Neutrophil (primary cell): ENCODE measurements around the gene TYMP.

Experiments
- H3K27ac ChIP-seq: fragments of 200-600 bp; sonication (generic); 2 replicates; pipeline ENCODE4 v1.5.1; 2016; ENCODE audit warnings: mild to moderate bottlenecking, moderate library complexity
- H3K27me3 ChIP-seq: fragments of 200-600 bp; sonication (generic); 2 replicates; pipeline ENCODE4 v1.6.0; 2016; ENCODE audit warnings: mild to moderate bottlenecking
- H3K36me3 ChIP-seq: fragments of 200-600 bp; sonication (generic); 2 replicates; pipeline ENCODE4 v1.5.1; 2017
- H3K4me1 ChIP-seq, 2 experiments: fragments of 200-600 bp in 1 of 2; sonication (generic) in 1 of 2; 1 replicate in 1 of 2; 2 replicates in 1 of 2; pipeline versions ENCODE4 v1.5.1 to v1.6.1; 2013 to 2016; ENCODE audit warnings: low read depth in 1 of 2, low read length in 1 of 2, mild to moderate bottlenecking in 1 of 2, moderate library complexity in 1 of 2; ENCODE audit not compliant: control insufficient read depth in 1 of 2, insufficient read depth in 1 of 2
- H3K4me3 ChIP-seq, 2 experiments: fragments of 200-600 bp in 1 of 2; sonication (generic) in 1 of 2; 1 replicate in 1 of 2; 2 replicates in 1 of 2; pipeline ENCODE4 v1.5.1; 2013 to 2016; ENCODE audit warnings: low read depth in 1 of 2, low read length in 1 of 2, mild to moderate bottlenecking in 1 of 2, moderate library complexity in 1 of 2
- H3K9me3 ChIP-seq: fragments of 200-600 bp; sonication (generic); 2 replicates; pipeline ENCODE4 v1.5.1; 2016
- TF ChIP-seq, protein P1 (sequence below): fragments of 200-600 bp; sonication (generic); IDR thresholded peaks from 2 replicates; pipeline ENCODE4 v1.5.1; 2016; ENCODE audit warnings: antibody characterized with exemption

Gene TYMP

DNA sequence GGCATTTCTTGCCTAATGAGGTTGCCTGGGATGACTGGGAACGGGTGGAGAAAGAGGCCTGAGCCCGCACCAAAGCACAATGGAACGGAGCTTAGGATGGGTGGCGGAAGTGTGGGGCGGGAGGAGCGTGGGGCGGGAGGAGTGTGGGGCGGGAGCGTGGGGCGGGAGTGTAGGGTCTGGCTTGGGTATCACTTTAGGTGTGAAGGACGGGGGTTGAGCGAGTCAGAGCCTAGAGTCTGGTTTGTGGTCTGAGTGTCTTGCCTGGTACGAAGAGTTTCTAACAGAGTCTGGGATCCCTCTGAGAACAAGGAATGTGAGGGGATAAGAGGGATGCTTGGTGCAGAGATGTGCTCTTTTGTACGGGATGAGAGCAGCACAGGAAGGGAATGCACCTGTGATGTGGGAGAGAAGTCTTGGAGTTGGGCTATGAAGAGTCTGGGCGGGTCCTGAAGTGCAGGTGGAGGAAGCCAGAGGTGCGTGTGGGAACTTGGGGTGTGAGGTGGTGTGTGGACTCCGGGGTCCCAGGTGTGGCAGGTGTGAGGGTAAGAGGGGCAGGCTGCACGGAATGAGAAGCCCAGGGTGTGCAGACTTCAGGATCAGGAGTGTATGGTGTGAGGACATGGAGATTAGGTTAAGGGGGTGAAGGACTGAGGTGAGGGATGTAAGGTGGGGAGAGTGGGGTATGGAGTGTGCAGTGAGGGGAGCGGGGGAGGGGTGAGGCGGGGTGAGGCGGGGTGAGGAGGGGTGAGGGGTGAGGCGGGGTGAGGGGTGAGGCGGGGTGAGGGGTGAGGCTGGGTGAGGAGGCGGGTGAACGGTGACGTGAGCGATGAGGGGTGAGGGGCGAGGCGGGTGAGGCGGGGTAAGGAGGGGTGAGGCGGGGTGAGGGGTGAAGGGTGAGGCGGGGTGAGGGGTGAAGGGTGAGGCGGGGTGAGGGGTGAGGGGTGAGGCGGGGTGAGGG is 31.9 kb upstream of the TYMP start:
- Histone ChIP-seq H3K4me1 (peaks cover 11 to 15% of the 10 kb centered on the region in 2 experiments), H3K27ac (peak overlapping the region; percentile 16), H3K36me3 (no peaks in the 10 kb centered on the region), H3K4me3 (no peak overlapping the region), H3K9me3 (no peaks in the 10 kb centered on the region), H3K27me3 (peaks cover 21% of the 10 kb centered on the region)
- TF ChIP-seq, protein P1, sequence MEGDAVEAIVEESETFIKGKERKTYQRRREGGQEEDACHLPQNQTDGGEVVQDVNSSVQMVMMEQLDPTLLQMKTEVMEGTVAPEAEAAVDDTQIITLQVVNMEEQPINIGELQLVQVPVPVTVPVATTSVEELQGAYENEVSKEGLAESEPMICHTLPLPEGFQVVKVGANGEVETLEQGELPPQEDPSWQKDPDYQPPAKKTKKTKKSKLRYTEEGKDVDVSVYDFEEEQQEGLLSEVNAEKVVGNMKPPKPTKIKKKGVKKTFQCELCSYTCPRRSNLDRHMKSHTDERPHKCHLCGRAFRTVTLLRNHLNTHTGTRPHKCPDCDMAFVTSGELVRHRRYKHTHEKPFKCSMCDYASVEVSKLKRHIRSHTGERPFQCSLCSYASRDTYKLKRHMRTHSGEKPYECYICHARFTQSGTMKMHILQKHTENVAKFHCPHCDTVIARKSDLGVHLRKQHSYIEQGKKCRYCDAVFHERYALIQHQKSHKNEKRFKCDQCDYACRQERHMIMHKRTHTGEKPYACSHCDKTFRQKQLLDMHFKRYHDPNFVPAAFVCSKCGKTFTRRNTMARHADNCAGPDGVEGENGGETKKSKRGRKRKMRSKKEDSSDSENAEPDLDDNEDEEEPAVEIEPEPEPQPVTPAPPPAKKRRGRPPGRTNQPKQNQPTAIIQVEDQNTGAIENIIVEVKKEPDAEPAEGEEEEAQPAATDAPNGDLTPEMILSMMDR, result no peak

DNA sequence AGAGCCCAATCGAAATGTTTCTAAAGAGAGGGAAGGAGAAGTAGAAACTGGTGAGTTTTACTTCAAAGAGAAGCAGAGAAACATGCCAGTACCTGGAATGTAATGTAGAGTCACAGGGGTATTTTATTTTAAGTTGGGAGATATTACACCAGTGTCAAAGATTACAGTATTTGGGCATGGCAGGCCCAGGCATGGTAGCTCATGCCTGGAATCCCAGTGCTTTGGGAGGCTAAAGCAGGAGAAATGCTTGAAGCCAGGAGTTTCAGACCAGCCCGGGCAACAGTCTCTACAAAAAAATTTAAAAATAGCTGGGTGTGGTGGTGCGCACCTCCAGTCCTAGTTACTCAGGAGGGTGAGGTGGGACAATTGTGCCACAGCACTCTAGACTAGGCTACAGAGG is 30.2 kb upstream of the TYMP start:
- no peak overlapping the region for H3K4me3 ChIP-seq

DNA sequence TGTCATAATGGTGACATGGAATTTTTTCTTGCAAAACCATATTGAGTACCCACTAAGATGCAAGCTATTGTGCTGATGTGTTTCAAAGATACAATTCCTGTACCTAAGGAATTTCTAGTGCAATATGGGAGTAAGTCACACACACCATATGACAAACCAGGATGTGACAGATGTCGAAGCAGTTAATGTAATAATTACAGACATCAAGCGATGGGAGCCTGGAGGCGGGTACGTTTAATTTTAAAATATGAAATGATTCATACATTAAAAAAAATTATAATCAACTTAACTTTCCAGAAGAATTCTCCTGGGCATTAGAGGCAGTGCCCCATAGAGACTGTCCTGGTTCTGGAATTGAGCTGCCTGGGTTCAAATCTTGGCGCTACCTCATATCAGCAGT is 26.9 kb upstream of the TYMP start:
- no peaks in the 10 kb centered on the region for H3K27me3 ChIP-seq
- TF ChIP-seq, protein P1, result no peak

More for the DNA sequence above, 30.2 kb upstream of the TYMP start:
- TF ChIP-seq, protein P1, result no peak
- Histone ChIP-seq H3K36me3 (no peaks in the 10 kb centered on the region), H3K27me3 (peaks cover 16% of the 10 kb centered on the region), H3K4me1 (peaks cover 11 to 15% of the 10 kb centered on the region in 2 experiments), H3K27ac (no peak overlapping the region), H3K9me3 (no peaks in the 10 kb centered on the region)

DNA sequence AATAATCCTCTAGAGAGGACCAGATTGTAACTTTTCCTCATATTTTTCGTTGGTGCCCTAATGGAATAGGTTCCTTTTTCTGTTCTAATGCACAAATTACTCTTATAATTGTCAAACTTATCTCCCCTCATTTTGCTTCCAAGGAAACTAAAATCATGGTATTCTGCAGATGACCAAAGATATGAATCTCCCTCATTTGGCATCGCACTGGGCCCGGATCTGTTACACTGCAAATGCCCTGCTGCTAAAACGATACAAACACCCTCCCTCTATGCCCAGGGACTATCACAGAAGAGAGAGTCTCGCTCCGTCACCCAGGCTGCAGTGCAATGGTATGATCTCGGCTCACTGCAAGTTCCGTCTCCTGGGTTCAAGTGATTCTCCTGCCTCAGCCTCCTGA is 23.5 kb upstream of the TYMP start:
- H3K27ac ChIP-seq, result no peak overlapping the region
- no peak overlapping the region for H3K4me3 ChIP-seq
- peaks cover 7 to 10% of the 10 kb centered on the region in 2 experiments for H3K4me1 ChIP-seq
- H3K36me3 ChIP-seq, result no peaks in the 10 kb centered on the region
- no peaks in the 10 kb centered on the region for H3K9me3 ChIP-seq
- peaks cover 21% of the 10 kb centered on the region for H3K27me3 ChIP-seq
- TF ChIP-seq, protein P1, result no peak

More for the DNA sequence above, 26.9 kb upstream of the TYMP start:
- no peak overlapping the region for H3K4me3 ChIP-seq
- no peaks in the 10 kb centered on the region for H3K4me1 ChIP-seq
- H3K9me3 ChIP-seq, result no peaks in the 10 kb centered on the region
- no peaks in the 10 kb centered on the region for H3K36me3 ChIP-seq
- no peak overlapping the region for H3K27ac ChIP-seq

DNA sequence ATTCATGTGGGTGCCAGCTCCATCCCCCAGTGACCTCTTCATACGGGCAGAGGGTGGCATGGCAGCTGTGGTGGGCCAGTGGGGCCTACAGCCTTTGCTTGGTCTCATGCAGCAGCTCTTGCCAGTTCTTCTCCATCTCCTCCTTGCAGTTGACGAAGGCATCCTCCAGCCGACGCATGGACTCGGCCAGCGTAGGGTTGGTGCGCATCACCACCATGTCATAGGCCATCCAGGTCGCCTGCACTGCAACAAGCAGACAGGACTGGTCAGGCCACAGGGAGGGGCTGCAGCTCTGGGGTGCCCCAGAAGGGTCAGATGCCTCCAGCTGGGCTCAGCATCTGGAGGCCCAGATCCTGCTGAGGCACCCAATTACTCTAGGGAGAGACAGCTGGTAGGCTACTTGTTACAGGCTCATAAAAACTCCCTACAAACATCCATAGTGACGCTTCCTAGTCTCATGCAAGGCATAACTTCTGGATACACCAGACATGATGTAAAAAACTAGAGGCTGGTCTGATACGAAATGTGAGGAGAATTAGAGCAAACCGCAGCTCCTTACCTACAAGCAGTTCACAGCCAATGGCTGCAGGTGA is 21.4 kb upstream of the TYMP start:
- Histone ChIP-seq H3K4me1 (peaks cover 11 to 15% of the 10 kb centered on the region in 2 experiments), H3K9me3 (no peaks in the 10 kb centered on the region), H3K27ac (no peak overlapping the region), H3K27me3 (peaks cover 42% of the 10 kb centered on the region), H3K36me3 (no peaks in the 10 kb centered on the region), H3K4me3 (no peak overlapping the region)
- TF ChIP-seq, protein P1, result no peak
